ENCODE measurements around the gene ACVR1B.

ACVR1B gene

DNA sequence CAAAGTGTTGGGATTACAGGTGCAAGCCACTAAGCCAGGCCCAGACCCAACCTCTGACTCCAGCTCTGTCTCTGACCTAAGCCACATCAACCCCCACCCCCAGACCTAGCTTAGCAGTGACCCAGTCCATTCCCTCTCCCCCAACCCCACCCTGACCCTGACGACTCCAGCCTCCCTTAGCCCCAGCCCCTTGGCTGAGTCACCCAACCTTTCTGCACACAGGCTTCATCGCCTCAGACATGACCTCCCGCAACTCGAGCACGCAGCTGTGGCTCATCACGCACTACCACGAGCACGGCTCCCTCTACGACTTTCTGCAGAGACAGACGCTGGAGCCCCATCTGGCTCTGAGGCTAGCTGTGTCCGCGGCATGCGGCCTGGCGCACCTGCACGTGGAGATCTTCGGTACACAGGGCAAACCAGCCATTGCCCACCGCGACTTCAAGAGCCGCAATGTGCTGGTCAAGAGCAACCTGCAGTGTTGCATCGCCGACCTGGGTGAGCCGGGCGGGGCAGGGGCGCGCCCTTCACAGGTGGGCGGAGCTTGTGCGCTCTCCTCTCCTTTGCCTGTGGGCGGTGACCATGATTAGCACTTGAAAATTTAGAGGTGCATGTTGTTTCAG lies 36.4 kb upstream of the ACVR1B start:
- TF ChIP-seq, protein P1, sequence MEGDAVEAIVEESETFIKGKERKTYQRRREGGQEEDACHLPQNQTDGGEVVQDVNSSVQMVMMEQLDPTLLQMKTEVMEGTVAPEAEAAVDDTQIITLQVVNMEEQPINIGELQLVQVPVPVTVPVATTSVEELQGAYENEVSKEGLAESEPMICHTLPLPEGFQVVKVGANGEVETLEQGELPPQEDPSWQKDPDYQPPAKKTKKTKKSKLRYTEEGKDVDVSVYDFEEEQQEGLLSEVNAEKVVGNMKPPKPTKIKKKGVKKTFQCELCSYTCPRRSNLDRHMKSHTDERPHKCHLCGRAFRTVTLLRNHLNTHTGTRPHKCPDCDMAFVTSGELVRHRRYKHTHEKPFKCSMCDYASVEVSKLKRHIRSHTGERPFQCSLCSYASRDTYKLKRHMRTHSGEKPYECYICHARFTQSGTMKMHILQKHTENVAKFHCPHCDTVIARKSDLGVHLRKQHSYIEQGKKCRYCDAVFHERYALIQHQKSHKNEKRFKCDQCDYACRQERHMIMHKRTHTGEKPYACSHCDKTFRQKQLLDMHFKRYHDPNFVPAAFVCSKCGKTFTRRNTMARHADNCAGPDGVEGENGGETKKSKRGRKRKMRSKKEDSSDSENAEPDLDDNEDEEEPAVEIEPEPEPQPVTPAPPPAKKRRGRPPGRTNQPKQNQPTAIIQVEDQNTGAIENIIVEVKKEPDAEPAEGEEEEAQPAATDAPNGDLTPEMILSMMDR (IDR thresholded peaks at IDR 0.05) = no peak
- Histone ChIP-seq H3K4me1 (ENCODE audit: control insufficient read depth in 1 of 2, insufficient read depth in 1 of 2, low read depth in 1 of 2, low read length in 1 of 2) (no peaks in the 10 kb centered on the region), H3K27ac (no peak overlapping the region), H3K36me3 (no peaks in the 10 kb centered on the region), H3K9me3 (no peaks in the 10 kb centered on the region), H3K27me3 (peaks cover 15% of the 10 kb centered on the region), H3K4me3 (ENCODE audit: low read depth in 1 of 2, low read length in 1 of 2) (no peak overlapping the region)

DNA sequence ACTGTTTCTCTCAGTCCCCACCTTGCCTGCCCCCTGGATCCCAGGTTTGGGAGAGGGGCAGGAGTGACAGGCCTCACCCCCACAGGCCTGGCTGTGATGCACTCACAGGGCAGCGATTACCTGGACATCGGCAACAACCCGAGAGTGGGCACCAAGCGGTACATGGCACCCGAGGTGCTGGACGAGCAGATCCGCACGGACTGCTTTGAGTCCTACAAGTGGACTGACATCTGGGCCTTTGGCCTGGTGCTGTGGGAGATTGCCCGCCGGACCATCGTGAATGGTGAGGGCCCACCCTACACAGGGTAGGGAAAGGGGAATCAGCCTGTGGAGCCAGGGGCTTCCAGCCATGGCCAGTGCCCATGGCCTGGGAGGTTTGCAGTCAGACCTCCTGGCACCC lies 35.5 kb upstream of the ACVR1B start:
- Histone ChIP-seq H3K27me3 (peaks cover 6% of the 10 kb centered on the region), H3K36me3 (no peaks in the 10 kb centered on the region), H3K4me1 (ENCODE audit: control insufficient read depth in 1 of 2, insufficient read depth in 1 of 2, low read depth in 1 of 2, low read length in 1 of 2) (no peaks in the 10 kb centered on the region), H3K4me3 (ENCODE audit: low read depth in 1 of 2, low read length in 1 of 2) (no peak overlapping the region), H3K9me3 (no peaks in the 10 kb centered on the region), H3K27ac (no peak overlapping the region)
- TF ChIP-seq, protein P1 (IDR thresholded peaks at IDR 0.05) = no peak

- H3K4me1 ChIP-seq (ENCODE audit: control insufficient read depth in 1 of 2, insufficient read depth in 1 of 2, low read depth in 1 of 2, low read length in 1 of 2) = no peaks in the 10 kb centered on the region
- H3K4me3 ChIP-seq (ENCODE audit: low read depth in 1 of 2, low read length in 1 of 2) = no peak overlapping the region
- no peaks in the 10 kb centered on the region for H3K9me3 ChIP-seq
- TF ChIP-seq, protein P1 (IDR thresholded peaks at IDR 0.05) = no peak
- no peaks in the 10 kb centered on the region for H3K36me3 ChIP-seq
- no peaks in the 10 kb centered on the region for H3K27me3 ChIP-seq
- H3K27ac ChIP-seq = no peak overlapping the region
Measured at GRCh38 chr12:51917041-51917590, 34.4 kb upstream of the ACVR1B start.

DNA sequence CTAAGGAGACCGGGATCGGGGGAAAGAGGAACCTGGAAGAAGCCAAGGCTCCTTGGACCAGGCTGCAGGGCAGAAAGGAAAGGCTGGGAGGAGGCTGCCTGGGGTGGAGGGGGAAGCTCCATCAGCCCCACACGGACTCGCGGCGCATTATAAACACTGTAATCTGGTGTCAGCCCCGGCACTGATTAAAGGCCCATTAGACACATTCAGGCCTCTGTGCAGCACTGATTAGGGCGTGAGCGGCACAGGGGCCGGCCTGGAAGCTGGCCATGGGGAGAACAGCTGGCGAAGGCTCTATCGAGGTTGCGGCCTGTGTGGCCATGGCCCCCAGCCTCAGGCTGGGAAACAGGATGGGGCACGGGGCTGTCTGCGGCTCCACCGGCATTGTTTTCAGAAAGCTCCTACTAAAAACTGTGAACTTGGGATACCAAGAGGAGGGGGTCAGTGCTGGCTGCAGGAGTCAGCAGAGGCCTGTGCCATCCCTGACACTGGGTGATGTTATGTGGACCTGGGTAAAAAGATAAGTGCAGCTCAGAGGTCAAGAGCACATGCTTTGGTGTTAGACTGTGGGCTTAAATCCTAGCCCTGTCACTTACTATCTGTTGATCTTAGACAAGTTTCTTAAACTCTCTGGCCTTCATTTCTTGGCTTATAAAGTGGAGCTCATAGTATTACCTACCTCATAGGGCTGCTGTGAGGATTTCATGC lies 33.6 kb upstream of the ACVR1B start:
- Histone ChIP-seq H3K4me3 (ENCODE audit: low read depth in 1 of 2, low read length in 1 of 2) (no peak overlapping the region), H3K27me3 (no peaks in the 10 kb centered on the region), H3K4me1 (ENCODE audit: control insufficient read depth in 1 of 2, insufficient read depth in 1 of 2, low read depth in 1 of 2, low read length in 1 of 2) (peaks cover 3 to 4% of the 10 kb centered on the region in 2 experiments), H3K27ac (no peak overlapping the region), H3K36me3 (no peaks in the 10 kb centered on the region), H3K9me3 (no peaks in the 10 kb centered on the region)
- TF ChIP-seq, protein P1 (IDR thresholded peaks at IDR 0.05) = no peak

DNA sequence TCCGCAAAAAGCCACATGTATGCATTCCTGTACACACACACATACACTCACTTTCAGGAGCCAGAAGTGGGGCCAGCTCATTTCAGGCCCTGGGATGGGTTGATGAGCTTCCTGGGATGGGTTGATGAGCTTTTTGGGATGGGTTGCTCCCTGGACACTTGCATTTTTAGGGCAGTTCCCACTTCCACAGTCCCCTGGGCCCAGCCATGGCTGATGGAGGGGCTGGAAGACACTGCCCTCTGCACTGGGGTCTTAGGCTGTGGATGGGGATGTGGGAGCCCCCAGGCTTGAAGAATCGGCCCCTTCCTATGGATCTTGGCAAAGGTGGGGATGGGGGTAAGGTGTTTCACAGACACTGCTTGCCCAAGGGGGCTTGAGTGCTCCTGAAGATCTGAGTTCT lies 31.5 kb upstream of the ACVR1B start:
- Histone ChIP-seq H3K27ac (no peak overlapping the region), H3K9me3 (no peaks in the 10 kb centered on the region), H3K4me1 (ENCODE audit: control insufficient read depth in 1 of 2, insufficient read depth in 1 of 2, low read depth in 1 of 2, low read length in 1 of 2) (peaks cover 11 to 13% of the 10 kb centered on the region in 2 experiments), H3K4me3 (ENCODE audit: low read depth in 1 of 2, low read length in 1 of 2) (no peak overlapping the region), H3K36me3 (no peaks in the 10 kb centered on the region), H3K27me3 (peaks cover 6% of the 10 kb centered on the region)
- TF ChIP-seq, protein P1 (IDR thresholded peaks at IDR 0.05) = no peak

All from neutrophil (primary cell).